ACC112 (cell line): Measurements from ENCODE around the gene MORN5.

Source experiments
- H2AFZ ChIP-seq: fragments of 200-600 bp; sonication (generic); one replicate; pipeline ENCODE4 v1.6.0; 2017; ENCODE audit warnings: antibody characterized with exemption, low read length; ENCODE audit not compliant: unreplicated experiment
- H3K27ac ChIP-seq: fragments of 200-600 bp; sonication (generic); 2 replicates; pipeline ENCODE4 v1.5.1; 2014; ENCODE audit warnings: low read depth, mild to moderate bottlenecking, antibody characterized with exemption, low read length, moderate library complexity
- H3K27me3 ChIP-seq: fragments of 200-600 bp; sonication (generic); 2 replicates; pipeline ENCODE4 v1.6.1; 2014; ENCODE audit warnings: mild to moderate bottlenecking, antibody characterized with exemption, low read length, moderate library complexity, mixed read lengths; ENCODE audit not compliant: insufficient read depth
- H3K36me3 ChIP-seq: fragments of 200-600 bp; sonication (generic); 2 replicates; pipeline ENCODE4 v1.6.1; 2016; ENCODE audit warnings: mild to moderate bottlenecking, antibody characterized with exemption, low read length, moderate library complexity, mixed read lengths; ENCODE audit not compliant: insufficient read depth
- H3K4me1 ChIP-seq: fragments of 200-600 bp; sonication (generic); one replicate; pipeline ENCODE4 v1.6.1; 2016; ENCODE audit warnings: low read length, mixed read lengths; ENCODE audit not compliant: insufficient read depth, unreplicated experiment, control insufficient read depth
- H3K4me3 ChIP-seq: fragments of 200-600 bp; sonication (generic); 2 replicates; pipeline ENCODE4 v1.5.1; 2014; ENCODE audit warnings: mild to moderate bottlenecking, low read depth, low read length
- H3K79me2 ChIP-seq: fragments of 200-600 bp; sonication (generic); one replicate; pipeline ENCODE4 v1.6.0; 2016; ENCODE audit warnings: low read length; ENCODE audit not compliant: control insufficient read depth, unreplicated experiment, insufficient read depth

MORN5 gene

DNA sequence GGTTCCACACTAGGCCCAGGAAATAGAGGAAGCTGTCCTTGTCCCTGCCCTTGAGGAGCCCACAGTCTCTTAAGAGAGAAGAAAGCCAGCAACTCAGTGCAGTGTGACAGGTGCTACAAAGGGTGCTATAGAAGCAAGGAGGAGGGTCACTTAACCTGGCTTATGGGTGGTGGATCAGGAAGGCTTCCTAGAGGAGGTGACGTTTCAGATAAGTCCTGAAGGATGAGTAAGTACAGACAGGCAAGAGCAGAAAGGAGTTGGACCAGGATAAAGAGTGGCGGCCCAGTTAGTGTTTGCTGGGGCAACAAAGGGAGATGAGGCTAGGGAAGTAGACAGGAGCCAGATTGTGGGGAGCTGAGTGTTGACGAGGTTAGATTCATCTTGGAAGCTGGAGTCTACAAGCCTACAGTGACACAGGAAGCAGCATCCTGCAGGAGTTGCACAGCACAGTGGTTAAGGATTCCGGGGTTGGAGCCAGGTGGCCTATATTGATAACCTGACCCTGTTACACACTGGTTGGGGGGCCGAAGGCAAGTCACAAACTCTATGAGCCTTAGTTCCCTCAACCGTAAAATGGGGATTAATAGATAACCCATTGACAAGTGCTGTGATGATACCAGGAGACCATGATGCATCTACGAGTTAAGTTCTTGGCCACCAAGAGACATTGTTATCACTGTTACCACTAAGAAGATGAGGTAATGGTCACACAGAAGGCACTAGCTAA, 74.5 kb downstream of the MORN5 start:
- no peak overlapping the region for H3K27ac ChIP-seq
- H3K4me3 ChIP-seq: no peak overlapping the region
- no peaks in the 10 kb centered on the region for H3K36me3 ChIP-seq
- H3K4me1 ChIP-seq: no peaks in the 10 kb centered on the region
- H2AFZ ChIP-seq: no peak overlapping the region
- H3K79me2 ChIP-seq: no peaks in the 10 kb centered on the region
- peaks cover 23% of the 10 kb centered on the region for H3K27me3 ChIP-seq

- Histone ChIP-seq H2AFZ (no peak overlapping the region), H3K4me3 (no peak overlapping the region), H3K36me3 (peaks cover 12% of the 10 kb centered on the region; the same call in 1 of the 2 replicates), H3K27ac (no peak overlapping the region), H3K4me1 (no peaks in the 10 kb centered on the region), H3K27me3 (peaks cover 4% of the 10 kb centered on the region; the same call in 1 of the 2 replicates), H3K79me2 (no peaks in the 10 kb centered on the region)
Observed at GRCh38 chr9:122236681-122237080, 77.0 kb downstream of the MORN5 start.

GRCh38 chr9:122239722-122240121, 80.0 kb downstream of the MORN5 start:
- no peaks in the 10 kb centered on the region for H3K79me2 ChIP-seq
- H3K27ac ChIP-seq: no peak overlapping the region
- H3K36me3 ChIP-seq: peaks cover 22% of the 10 kb centered on the region; the same call in 1 of the 2 replicates
- no peaks in the 10 kb centered on the region for H3K4me1 ChIP-seq
- no peak overlapping the region for H2AFZ ChIP-seq
- no peaks in the 10 kb centered on the region for H3K27me3 ChIP-seq
- H3K4me3 ChIP-seq: no peak overlapping the region

- Histone ChIP-seq H3K27ac (no peak overlapping the region), H3K4me3 (no peak overlapping the region), H3K27me3 (no peaks in the 10 kb centered on the region), H3K36me3 (peaks cover 34% of the 10 kb centered on the region), H3K4me1 (no peaks in the 10 kb centered on the region), H3K79me2 (no peaks in the 10 kb centered on the region), H2AFZ (no peak overlapping the region)
Observed at GRCh38 chr9:122244349-122244748, 84.6 kb downstream of the MORN5 start.

- Histone ChIP-seq H3K36me3 (peaks cover 31% of the 10 kb centered on the region), H3K27ac (no peak overlapping the region), H3K27me3 (no peaks in the 10 kb centered on the region), H2AFZ (no peak overlapping the region), H3K4me3 (no peak overlapping the region), H3K4me1 (no peaks in the 10 kb centered on the region), H3K79me2 (no peaks in the 10 kb centered on the region)
Observed at GRCh38 chr9:122246666-122247065, 87.0 kb downstream of the MORN5 start.

DNA sequence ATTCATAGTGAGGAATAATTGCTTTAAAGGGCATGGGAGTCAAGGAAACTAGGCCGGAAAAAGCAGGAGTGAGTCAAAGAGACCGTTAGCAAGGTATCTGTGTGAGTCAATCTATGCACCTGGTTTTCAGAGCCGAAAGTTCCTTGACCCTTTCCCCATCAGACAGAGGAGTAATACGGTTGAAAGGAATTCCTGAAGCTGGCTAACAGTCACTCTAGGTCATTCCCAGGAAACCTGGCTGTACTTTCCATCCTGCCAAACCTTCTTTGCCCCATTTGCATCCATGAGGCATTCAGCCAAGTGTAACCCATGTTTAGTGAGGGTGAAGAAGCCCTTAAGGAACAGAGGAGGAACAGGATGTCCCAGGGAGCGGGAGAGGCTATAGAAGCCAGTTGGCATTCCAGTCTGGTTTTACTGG, 88.7 kb downstream of the MORN5 start:
- Histone ChIP-seq H2AFZ (no peak overlapping the region), H3K4me1 (no peaks in the 10 kb centered on the region), H3K79me2 (peaks cover 5% of the 10 kb centered on the region), H3K36me3 (peaks cover 37% of the 10 kb centered on the region), H3K27me3 (no peaks in the 10 kb centered on the region), H3K27ac (no peak overlapping the region), H3K4me3 (no peak overlapping the region)
